OCI-LY7 (cell line): ENCODE results near the gene SRRM4.

Experiments used
- EZH2phosphoT487 ChIP-seq: fragments of 200-600 bp; sonication (generic); IDR thresholded peaks from 2 replicates; pipeline ENCODE4 v1.6.1; 2018; ENCODE audit warnings: low read depth, borderline replicate concordance, mild to moderate bottlenecking, mixed run types, antibody characterized with exemption, low read length, moderate library complexity, mixed read lengths
- TF ChIP-seq, protein P1 (sequence below): fragments of 200-600 bp; sonication (generic); conservative IDR thresholded peaks from 2 replicates; pipeline ENCODE4 v1.5.1; 2014; ENCODE audit warnings: mild to moderate bottlenecking, antibody characterized with exemption, low read length, moderate library complexity, mixed read lengths

DNA sequence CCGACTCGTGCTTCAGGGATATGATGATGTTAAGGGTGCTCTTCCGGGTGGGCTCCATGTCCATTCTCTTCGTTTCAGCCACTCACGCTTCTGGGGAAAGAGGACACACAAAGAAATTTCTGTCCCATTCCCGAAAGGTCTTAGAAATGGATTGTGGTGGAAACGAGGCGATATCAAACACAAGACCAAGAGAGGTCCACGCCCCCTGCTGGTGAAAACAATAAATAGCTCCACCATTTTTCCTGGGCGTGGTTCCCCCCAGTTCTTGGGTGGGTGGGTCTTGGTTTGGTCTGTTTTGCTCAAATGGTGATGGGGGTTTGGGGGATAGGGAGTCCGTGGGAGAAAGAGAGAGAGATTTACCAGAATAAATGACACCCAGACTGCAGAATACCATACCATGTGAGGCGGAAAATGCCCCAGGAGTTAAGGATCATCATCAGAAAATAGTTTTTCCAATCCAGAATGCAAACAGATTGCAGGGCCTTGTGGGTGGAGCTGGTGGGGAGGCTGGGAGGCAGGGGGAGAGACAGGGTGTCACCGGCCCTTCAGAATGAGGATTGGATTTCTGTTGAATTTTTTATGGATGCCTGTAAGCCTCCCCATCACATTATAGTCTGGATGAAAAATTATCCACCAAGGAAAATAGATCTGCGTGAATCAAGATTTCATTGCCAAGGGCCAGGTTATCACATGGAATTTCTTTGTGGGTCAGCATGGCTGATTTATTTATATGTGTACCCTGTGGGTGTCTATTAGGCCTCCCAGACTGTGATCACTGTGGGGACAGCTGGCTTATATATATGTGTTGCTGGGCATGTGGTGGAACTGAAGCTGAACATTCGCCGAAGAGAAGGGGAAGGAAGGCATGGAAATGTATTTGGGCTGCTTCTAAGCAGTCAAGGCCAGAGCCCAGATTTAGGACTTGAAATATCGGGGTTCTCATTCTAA is 55.8 kb downstream of the SRRM4 start:
- TF ChIP-seq, protein P1, sequence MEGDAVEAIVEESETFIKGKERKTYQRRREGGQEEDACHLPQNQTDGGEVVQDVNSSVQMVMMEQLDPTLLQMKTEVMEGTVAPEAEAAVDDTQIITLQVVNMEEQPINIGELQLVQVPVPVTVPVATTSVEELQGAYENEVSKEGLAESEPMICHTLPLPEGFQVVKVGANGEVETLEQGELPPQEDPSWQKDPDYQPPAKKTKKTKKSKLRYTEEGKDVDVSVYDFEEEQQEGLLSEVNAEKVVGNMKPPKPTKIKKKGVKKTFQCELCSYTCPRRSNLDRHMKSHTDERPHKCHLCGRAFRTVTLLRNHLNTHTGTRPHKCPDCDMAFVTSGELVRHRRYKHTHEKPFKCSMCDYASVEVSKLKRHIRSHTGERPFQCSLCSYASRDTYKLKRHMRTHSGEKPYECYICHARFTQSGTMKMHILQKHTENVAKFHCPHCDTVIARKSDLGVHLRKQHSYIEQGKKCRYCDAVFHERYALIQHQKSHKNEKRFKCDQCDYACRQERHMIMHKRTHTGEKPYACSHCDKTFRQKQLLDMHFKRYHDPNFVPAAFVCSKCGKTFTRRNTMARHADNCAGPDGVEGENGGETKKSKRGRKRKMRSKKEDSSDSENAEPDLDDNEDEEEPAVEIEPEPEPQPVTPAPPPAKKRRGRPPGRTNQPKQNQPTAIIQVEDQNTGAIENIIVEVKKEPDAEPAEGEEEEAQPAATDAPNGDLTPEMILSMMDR, result peak; percentile 78
- no peak for TF ChIP-seq EZH2phosphoT487
